Ovary (tissue), 3 donors: ENCODE data around the gene MASP1.

ENCODE experiments used
- POLR2A ChIP-seq: fragments of 450-650 bp; IDR thresholded peaks from one replicate; pipeline ENCODE4 v1.6.1; 2017; ENCODE audit warnings: antibody characterized with exemption, mild to moderate bottlenecking, moderate library complexity
- TF ChIP-seq, protein P1 (sequence below), 3 donors: fragments of 450-650 bp in 2 of 3; fragments of 200-600 bp in 1 of 3; IDR thresholded peaks; one replicate each; pipeline versions ENCODE4 v1.5.1 to v1.8.0; 2016 to 2022; ENCODE audit warnings: antibody characterized with exemption in 3 of 3, mild to moderate bottlenecking in 1 of 3
- donor health status: DM: no; HTN: no; CAD: no.

- TF ChIP-seq, protein P1, sequence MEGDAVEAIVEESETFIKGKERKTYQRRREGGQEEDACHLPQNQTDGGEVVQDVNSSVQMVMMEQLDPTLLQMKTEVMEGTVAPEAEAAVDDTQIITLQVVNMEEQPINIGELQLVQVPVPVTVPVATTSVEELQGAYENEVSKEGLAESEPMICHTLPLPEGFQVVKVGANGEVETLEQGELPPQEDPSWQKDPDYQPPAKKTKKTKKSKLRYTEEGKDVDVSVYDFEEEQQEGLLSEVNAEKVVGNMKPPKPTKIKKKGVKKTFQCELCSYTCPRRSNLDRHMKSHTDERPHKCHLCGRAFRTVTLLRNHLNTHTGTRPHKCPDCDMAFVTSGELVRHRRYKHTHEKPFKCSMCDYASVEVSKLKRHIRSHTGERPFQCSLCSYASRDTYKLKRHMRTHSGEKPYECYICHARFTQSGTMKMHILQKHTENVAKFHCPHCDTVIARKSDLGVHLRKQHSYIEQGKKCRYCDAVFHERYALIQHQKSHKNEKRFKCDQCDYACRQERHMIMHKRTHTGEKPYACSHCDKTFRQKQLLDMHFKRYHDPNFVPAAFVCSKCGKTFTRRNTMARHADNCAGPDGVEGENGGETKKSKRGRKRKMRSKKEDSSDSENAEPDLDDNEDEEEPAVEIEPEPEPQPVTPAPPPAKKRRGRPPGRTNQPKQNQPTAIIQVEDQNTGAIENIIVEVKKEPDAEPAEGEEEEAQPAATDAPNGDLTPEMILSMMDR (IDR thresholded peaks at IDR 0.05): no peak
- TF ChIP-seq POLR2A: no peak
Measured at GRCh38 chr3:187222801-187223200, 68.7 kb downstream of the MASP1 start.
